ENCODE data around the gene PLCD3.

The PLCD3 gene

DNA sequence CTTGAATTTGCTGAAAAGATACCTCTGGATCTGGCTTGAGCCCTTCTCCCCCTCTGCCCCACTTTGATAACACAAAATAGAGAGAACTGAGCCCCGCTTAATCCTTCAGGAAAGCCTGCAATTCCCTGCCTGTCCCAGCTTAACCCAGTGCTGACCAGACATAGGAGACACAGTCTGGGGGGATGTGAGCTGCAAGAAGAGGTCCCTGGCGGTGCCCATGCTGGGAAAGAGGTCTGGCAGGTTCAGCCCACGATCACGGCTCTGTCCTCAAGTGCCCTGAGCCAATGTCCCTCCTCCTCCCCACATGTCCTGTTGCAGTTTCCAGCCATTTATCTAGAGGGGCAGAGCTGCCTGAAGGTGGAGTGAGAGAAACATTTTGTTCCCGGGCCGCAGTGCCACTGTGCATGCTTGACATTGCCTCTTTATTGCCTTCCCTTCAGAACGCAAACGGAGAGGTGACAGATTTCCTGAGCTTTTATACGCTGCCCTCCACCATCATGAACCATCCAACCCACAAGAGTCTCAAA, 29.0 kb downstream of the PLCD3 start:
- DNase-seq (ENCODE audit: low spot score) = no peak

DNA sequence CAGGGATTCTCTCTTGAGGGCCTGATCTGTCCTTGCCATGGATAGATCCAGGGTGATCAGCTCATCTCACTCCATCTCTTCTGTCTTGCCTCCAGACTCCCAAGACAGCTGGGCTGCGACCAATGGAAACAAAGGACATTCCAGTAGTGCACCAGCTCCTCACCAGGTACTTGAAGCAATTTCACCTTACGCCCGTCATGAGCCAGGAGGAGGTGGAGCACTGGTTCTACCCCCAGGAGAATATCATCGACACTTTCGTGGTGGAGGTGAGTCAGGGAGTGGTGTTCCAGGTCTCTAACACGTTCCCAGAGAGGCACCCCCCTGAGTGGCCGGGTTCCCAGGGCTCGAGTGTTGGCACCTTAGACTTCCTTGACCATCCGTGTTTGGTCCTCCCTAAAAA, 29.5 kb downstream of the PLCD3 start:
- no peak for DNase-seq (ENCODE audit: low spot score)

DNA sequence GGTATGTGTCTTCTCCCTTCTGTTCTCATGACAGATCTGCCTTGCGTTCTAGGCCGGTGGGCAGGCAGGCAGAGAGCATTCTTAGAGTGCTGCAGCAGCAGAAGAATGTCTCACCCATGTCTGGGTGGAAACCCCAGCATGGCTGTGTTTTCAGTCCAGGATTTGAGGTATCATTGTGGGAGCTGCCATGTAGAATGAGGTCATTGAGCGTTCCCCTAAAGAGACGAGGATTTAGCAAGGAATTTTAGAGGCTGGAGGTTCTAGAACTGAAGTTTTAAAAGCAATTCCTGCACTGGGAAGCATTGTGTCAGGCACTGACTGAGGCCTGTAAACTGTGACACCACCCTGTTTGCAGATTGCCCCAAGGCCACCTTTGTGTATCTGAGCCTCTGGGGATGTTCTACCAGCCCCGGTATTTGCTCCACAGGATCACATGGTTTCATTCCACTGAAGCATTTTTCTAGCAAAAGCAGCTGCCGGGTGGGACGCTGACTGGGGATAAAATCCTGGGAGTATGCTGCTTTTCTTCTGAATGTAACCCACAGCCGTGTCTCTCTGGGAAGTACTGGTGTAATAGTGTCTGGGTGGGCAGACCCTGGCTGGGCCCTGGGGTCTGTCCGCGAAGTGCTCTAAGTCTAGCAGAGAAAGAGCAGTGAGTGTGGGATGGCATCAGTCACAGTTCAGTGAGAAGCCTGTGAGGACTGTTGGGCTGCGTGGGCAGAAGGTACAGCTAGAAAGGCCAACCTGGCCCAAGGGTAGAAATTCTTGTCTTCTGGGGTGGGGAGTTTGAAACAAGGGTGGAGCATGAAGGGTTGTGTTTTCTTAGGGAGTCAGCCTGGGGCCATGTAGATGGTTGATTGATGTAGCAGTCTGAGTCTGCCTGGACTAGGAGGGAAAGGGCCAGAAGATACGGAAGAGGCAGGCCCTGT, 30.2 kb downstream of the PLCD3 start:
- no peak for DNase-seq (ENCODE audit: low spot score)

DNA sequence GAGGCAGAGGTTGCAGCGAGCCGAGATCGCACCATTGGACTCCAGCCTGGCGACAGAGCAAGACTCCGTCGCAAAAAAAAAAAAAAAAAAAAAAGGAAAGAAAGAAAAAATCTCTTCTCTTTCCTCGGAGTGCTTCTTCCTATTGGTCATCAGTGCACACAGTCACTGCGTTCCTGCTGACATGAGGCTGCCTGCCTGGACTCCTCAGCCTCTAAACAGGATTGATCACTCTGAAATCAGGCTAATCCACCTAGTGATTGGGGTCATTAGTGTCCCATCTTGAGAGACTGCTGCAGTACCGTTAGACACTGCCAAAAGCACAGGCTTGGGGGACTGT, 30.8 kb downstream of the PLCD3 start:
- no peak for DNase-seq (ENCODE audit: low spot score)

DNA sequence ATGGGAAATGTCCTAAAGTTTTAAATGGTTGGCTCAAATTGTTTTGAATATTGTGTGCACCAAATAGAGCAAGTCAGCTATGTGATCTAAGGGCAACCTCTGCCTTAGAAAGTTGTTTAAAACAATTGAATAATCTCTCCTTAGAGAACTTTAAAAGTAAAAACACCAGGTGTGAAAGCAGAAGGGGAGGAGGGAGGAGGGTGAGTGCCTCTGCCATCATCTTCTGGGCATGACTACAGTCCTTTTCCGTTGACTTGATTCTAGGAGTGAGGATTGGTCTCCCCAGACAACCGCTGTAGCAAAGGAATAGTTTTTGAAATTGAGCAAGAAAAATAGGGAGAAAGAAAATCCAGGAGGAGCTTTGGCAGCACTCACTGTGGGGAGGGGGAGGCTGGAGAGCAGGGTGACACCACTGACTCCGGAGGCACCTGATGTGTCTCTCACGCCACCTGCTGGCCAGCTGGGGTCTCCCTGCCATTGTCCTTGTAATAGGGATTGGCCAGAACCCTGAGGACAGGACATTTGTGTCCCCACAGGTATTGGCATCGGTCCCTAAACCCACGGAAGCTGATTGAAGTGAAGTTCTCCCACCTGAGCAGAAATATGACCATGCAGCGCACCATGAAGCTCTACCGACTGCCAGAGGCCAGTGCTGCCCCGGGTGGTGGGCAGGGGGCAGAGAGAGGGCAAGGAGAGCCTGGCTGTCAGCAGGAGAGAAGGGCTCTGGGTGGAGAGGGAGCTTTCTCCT, 33.3 kb downstream of the PLCD3 start:
- peak; percentile 92 for DNase-seq (ENCODE audit: low spot score)

DNA sequence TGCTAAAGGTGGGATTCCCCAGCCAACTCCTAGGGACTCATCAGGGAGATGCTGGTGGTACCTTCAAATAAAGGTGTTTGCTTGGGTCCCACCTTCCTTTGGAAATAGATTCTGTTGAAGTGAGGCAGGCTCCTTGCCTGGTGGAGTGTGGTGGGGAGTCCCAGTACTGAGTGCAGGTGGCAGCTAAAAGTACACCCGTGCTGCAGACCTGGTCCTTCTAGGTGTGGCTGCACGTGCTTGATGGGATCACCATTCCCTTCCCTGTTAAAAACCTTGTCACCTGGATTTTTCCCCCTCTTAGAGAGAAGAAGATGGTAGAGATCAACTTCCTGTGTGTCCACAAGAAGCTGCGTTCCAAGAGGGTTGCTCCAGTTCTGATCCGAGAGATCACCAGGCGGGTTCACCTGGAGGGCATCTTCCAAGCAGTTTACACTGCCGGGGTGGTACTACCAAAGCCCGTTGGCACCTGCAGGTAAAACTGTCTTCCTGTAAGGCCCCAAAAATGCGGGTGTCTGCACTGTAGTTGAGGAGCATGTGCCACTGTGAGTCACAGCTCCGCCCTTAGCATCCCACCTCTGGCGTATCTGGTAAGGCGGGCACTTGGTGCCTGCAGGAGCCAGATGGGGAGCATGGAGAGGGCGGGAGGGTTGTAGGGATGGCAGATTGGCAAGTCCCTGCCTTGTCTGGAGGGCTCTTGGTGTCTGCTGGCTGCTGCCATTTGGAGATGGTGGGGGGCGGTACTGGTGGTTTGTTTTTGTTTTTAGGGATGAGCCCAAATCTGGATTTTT, 34.0 kb downstream of the PLCD3 start:
- no peak for DNase-seq (ENCODE audit: low spot score)

DNA sequence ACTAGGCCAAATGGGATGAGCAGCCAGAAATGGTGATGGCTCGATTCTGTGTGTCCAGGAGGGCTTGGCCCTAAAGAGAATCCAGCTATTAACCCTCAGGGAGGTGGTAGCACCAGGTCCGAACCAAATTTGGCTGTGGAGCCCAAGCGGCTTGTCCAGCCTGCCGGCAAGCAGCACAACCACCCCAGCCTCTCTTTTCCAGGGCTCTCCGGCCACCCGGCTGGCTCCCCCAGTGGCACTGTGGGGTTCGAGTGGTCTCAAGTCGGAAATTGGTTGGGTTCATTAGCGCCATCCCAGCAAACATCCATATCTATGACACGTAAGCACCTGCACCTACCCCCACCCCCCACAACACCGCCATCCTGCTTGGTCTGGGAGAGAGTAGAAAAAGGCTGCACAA, 35.4 kb downstream of the PLCD3 start:
- no peak for DNase-seq (ENCODE audit: low spot score)

DNA sequence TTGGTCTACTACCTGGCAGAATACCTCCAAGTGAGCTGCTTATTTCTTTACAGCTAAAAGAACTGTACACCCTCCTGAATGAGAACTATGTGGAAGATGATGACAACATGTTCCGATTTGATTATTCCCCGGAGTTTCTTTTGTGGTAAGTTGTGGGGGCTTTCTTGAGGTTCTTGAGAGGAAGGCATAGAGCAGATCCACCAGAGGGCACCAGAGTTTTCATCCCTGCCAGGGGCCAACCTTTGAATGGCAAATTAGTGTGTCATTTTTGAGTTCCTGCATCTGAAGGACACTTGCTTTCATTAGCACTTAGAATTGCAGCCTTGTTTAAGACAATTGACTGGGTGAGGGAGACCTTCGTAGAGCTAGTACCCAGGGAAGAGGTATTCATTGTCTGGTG, 36.2 kb downstream of the PLCD3 start:
- DNase-seq (ENCODE audit: low spot score) = no peak

DNA sequence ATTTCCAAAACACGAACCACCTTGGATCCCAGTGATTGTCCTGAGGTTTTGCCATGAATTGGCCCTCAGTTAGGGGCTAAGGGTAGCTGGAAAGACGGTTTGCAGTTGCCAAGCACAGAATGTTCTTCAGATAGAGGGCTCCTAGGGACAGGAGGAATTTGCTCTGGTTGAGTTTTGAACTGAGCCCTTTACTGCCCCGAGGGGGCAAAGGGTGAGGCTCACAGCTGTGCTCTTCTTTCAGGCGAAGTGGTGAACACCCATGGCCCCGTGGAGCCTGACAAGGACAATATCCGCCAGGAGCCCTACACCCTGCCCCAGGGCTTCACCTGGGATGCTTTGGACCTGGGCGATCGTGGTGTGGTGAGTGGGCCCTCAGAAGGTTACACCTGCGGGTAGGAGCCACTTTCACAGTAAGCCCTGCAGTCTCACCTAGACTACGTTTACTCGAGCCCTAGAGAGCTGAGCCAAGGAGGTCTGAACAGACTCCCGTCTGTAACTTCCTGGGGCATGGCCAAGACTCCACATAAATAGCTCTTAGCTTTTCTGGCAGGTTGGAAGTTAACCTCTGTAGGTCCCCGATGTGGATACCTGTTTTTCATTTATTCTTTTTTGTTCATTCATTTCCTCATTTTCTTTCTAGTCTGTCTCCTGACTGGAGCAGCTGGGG, 38.7 kb downstream of the PLCD3 start:
- peak; percentile 36 for DNase-seq (ENCODE audit: low spot score)

DNA sequence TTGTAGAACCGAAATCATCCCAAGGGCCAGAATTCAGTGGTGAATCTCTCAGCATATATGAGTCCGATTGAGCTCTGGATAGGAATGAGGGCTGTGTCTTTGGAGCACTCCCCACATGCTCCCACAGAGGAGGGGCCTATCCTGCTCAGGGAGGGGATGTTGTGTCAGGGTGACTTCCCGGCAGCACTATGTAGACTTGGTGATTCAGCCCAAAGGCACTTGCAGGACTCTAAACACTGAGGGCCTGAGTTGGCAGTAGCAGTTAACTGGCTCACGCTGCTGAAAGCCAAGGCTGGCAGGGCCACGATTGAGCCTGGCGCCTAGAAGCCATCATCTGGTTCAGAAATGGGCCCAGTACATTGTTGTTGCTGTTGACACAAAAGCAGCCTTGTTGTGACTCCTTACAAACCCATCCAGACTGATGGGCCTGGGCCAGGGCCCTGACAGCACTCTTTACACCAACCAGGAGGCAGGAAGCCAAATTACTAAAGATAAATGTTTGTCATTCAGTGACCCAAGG, 39.3 kb downstream of the PLCD3 start:
- DNase-seq (ENCODE audit: low spot score) = no peak

DNA sequence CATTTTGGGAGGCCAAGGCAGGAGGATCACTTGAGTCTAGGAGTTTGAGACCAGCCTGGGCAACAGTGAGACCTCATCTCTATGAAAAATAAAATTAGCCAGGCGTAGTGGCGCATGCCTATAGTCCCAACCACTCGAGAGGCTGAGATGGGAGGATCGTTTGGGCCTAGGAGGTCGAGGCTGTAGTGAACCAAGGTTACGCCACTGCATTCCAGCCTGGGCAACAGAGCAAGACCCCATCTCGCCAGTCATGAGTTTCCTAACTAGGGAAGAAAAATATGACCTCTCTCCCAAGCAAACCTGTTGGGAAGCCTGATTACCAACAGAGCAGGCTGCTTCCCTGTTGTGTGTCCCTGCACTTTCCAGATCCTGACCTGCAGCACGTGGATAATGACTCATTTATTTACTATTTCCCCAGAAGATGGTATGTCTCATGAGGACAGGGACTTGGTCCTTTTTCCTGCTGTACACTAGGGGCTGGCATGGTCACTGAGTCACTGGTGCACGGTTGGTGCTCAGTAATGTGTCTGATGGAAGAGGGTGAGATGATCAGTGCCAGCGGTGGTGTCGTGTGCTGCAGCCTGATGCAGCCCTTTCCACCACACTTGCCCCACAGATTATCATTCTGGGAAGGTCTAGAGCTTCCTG, 40.4 kb downstream of the PLCD3 start:
- peak; percentile 38 for DNase-seq (ENCODE audit: low spot score)

DNA sequence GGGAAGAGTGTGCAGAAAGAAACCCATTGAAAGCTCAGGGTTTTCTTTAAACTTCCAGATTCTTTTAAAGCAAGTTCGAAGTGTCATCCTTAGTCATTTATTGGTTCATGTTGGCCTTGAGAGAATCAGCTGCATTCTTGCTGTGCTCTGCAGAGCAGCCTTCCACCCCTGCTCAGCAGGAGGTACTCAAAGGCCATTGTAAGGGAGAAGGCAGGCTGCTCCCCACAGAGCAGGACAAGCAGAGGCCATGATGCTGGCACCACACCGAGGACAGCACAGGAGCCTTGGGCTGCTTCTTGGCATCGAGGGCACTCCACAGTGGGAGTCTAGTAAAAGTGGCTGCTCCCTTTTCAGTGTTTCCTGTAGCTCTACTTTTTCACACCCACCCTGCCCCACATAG, 41.6 kb downstream of the PLCD3 start:
- peak; percentile 41 for DNase-seq (ENCODE audit: low spot score)

DNA sequence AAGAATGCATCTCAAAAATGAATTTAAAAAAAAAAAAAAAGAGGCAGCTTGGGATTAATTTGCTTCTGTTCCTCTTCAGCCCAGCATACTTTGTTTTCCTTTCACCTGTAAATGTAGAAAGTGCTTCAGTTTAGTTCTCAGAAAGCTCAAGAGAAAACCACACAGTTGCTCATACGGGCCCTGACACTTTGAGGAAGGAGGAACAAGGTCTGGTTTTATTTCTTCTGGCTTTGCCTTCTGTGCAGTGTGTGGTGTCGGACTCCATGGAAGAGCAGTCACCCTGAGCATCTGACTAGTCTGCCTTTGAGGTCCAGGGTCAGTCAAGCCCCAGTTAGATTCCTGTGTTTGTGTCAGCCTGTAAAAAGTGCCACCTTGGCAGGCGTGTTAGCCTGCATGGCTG, 43.6 kb downstream of the PLCD3 start:
- DNase-seq (ENCODE audit: low spot score) = no peak

DNA sequence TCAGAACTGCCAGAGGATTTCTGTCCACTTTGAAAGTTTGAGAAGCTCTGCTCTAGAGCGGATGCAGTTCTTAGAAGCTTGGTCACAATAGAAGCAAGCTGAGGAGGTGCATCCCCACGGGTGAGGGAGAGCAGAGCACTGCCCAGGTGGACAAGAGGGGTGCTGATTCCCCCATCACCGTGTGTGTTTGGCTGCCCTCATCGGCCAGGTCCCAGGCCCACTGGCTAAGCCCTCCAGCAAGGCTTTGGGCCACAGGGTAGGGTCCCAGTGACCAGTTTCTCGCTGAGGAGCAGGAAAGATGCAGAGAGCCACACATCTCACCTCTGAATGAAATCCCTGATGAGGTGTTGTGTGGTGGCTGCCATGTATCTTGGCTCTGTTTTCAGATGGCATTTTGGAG, 44.3 kb downstream of the PLCD3 start:
- DNase-seq (ENCODE audit: low spot score) = no peak

DNA sequence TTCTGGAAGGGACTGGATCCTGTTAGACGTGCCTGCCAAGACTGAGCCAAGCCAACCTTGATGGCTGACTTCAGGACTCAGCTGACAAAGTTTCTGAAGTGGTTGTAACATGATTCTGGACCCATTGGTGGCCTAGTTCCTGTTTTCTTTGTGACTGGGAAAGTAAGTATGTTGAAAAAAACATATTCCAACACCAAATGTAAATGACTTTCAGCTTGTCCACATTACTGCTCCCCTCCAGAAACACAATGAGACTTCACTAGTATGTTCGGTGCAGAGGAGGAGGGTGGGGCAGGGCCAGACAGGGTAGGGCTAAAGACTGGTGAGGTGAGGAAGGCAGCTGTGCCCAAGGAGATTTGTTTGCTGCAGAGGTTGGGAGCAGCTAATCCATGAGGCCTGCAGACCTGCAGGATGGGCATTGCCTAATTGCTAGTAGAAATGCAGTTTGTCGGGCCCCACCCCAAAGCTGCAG, 44.8 kb downstream of the PLCD3 start:
- no peak for DNase-seq (ENCODE audit: low spot score)

DNA sequence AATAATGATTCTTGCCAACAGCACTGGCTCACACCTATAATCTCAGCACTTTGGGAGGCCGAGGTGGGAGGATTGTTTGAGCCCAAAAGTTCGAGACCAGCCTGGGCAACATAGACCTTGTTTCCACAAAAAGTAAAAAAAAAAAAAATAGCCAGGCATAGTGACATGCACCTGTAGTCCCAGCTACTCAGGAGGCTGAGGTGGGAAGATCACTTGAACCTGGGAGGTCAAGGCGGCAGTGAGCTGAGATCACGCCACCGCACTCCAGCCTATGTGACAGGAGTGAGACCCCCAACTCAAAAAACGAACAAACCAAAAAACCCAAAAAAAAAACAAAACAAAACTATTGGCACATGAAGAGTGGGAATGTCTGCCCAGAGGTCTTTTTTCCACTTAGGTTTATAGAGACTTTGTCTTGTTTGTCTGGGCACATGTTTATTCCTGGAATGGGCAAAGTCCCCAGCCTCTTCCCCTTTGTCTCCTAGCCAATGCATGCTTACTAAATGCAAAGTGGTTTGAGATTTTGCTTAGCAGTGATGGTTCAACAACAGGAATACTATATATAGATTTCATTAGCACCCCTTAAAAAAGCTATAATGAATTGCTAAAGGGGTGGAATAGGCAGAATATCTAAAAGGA, 45.3 kb downstream of the PLCD3 start:
- no peak for DNase-seq (ENCODE audit: low spot score)

DNA sequence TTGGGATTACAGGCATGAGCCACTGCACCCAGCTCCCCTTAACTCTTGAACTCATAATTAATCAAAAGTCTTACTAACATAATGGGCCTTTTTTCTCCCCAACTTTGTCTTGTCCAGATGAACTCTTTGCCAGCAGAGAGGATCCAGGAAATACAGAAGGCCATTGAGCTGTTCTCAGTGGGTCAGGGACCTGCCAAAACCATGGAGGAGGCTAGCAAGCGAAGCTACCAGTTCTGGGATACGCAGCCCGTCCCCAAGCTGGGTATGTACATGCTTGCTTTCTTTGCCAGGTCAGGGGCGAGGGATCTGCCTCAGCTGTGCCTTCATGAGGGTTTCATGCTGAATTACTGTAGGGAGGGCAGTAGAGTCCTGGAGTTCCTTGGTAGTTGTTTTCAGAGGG, 45.9 kb downstream of the PLCD3 start:
- DNase-seq (ENCODE audit: low spot score) = no peak

DNA sequence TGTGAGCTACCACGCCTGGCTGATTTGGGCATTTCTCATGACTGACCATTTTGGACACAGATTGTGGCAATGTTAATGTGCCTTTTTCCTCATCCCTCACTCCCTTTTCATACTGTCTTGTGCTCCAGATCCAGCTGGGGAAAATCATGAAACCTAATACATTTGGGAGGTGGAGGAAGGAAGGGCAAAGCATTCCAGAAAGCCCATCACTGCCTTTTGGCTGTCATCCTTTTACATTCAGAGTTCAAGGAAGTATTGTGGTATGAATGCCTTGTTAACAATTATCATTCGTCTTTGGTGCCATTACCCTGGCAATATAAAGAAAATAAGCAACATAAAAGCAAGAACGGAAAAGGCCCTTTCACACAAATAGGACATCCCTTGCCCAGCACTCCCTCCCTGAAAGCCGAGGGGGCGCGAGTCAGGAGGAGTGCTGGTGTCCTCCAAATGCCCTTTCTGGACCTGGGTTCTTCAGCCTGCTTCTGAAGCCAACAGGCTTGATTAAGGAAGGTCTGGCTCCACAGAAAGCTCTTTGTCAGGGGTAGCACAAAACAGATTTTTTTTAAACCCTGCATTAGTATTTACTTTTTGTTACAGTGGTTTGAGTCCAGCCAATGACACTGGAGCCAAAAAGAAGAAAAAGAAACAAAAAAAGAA, 51.1 kb downstream of the PLCD3 start:
- DNase-seq (ENCODE audit: low spot score) = no peak

DNA sequence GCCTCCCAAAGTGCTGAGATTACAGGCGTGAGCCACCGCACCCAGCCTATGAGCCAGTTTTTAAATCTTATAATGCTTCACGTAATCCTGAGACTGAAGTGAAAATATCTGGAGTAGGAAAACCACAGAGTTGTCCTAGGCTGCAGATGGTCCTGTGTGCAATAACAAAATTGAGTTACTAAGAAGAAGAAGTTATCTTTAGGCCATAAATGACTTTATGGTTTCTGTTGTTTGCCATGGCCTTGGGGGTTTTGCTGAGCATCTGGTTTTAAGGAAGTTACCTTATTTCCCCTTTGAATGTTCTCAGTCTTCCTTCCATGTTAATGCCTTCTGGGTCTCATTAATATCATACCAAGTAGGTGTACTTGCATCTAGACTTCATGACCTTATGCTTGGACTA, 54.7 kb downstream of the PLCD3 start:
- DNase-seq (ENCODE audit: low spot score) = no peak

Measured in ecto neural progenitor cell (in vitro differentiated cells).